Middle frontal gyrus (tissue), 1 donor: Measurements from ENCODE around the gene PTPRA.
"Not testable (repeated sequence)": the region's sequence is repeated elsewhere in the genome, so short reads cannot be mapped to it uniquely, and the experiment has no call there.

Experiments used
- DNase-seq: peaks from one replicate; pipeline ENCODE4 v3.0.0-alpha.2; 2015; ENCODE audit warnings: low spot score; ENCODE audit errors: extremely low spot score

The PTPRA gene

DNA sequence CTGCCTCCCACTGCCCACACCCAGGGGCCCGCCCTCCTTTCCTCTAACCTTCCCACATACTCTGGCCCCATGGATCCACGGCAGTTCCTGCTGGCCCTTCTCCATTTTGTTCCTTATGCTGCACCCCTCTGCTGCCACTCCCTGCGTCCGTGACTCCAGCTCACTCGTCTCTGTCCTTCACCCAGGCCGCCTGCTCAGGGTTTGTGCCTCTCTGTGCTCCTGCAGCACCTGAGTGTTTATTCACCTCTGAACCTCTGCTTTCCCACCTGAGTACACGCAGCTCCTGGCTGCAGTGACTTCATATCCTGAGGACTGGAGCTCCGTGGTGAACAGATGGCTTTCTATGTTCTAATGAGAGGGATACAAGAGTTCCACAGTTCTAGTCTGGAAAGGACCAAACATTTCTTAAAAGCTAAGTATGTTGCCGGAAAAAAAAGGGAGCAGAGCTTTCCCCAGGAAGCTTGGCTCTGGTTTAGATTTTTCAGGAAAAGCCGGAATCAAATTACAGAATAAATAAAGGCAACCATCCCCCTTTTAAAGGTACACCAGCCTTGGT is 168.7 kb downstream of the PTPRA start:
- peak; percentile 3 for DNase-seq

DNA sequence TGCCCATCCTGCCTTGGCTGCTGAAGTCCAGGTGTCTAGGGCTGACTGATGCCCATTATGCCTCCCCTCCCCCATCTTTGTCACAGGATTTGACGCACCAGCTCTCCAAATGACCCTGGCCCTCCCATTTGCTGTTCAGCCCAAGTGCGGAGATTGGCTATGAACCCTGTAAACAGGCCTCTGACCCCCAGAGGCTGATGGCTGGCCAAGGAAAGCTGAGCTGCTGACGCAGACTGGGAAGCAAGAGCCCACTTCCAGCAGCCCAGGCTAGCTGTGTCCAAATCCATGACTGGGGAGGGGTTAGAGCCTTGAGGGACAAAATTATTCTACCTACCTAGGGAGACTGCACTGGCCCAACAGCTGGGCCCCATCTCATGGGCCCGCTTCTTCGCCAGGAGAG is 169.3 kb downstream of the PTPRA start:
- no peak for DNase-seq

DNA sequence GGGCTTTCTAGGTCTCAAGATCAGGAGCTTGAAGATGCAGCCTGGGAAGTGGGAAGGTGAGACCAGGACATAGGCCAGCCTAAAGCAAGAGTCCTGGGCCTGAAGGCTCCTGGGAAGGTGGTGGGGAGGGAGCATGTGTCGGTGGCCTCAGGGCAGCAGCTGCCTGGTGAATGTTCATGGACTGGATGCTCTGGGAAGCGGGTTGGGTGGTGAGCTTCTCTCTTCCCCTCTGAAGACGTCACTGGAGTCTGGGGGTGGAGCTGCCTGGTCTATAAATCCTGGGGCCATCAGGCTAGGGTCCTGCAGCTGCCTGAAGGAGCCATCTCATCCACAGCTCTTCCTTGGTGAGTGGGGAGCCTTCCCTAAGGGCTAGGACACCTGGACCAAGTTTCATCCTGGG is 170.0 kb downstream of the PTPRA start, which contains the start of gene GNRH2:
GNRH2 (plus strand) TSS at position 301 of the 400 bp plus-strand sequence. CDS start 793 bp downstream, outside the sequence.
- no peak for DNase-seq

DNA sequence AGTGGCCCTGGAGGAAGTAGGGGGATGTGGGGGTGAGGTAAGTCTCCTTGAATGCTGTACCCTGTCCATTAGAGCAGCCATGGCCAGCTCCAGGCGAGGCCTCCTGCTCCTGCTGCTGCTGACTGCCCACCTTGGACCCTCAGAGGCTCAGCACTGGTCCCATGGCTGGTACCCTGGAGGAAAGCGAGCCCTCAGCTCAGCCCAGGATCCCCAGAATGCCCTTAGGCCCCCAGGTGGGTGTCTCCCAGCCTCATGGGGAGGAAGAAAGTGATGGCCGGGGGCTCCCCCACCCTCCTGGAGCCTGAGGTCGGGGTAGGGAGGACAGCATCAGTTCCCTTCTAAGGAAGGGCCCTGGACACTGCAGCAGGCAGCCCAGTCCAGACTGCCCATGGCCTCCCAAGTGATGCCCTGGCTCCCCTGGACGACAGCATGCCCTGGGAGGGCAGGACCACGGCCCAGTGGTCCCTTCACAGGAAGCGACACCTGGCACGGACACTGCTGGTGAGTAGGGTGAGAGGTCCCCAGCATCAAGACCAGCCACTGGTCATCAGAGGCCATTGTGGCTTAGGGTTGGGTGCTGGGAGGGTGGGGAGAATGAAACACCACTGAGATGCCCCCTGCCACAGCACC is 171.2 kb downstream of the PTPRA start:
- no peak for DNase-seq

DNA sequence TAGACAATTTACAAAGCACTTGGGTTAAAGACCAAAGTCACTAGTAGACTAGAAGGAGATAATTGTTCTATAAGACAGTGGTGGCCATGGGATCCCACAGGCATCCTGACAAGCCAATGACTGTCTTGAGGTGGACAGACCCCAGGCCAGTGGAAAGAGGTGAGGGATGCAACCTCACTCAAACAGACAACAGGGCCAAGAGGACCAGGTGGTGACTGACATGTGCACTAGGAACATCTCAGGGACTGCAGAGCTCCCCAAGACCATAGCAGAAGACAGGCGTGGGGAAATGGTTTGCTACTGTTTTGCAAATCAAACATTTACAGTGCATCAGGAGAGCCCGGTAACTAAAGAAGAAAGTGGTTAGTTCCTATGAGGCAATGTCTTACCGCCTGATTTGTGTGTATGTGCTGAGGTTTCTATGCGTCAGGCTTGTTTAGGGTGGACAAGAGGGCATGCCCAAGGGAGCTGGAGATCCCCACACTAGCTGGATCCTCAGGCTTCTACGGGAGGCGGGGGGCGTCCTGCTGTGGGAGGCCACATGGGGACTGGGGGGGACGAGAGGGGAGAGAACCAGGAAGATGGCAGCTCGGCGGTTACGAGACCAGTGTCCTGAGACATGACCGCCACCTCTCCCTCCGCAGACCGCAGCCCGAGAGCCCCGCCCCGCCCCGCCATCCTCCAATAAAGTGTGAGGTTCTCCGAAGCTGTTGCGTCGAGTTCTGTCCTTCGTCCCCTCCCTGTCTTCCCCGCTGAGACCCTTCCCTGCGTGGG is 171.9 kb downstream of the PTPRA start:
- peak; percentile 34 for DNase-seq

DNA sequence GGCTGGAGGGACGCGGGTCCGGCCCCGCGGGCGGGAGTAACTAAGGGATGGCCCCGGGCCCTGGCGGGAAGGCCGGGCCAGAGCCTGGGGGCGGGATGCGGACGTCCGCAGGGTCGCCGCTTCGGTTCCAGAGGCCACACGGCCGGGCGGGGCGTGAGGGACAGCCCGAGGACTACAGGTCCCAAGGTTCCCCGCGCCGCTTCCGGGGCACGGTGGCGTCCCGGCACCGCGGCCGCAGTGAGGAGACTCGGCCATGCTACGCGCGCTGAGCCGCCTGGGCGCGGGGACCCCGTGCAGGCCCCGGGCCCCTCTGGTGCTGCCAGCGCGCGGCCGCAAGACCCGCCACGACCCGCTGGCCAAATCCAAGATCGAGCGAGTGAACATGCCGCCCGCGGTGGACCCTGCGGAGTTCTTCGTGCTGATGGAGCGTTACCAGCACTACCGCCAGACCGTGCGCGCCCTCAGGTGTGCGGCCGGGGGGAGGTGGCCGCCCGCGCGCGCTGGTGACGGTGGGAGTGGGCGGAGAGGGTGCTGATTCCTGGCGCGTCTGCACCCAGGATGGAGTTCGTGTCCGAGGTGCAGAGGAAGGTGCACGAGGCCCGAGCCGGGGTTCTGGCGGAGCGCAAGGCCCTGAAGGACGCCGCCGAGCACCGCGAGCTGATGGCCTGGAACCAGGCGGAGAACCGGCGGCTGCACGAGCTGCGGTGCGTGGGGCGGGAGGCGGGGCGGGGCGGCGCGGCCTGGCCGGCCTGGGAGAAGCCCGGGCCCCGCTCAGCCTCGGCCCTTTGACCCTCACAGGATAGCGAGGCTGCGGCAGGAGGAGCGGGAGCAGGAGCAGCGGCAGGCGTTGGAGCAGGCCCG is 172.8 kb downstream of the PTPRA start, which contains the start of gene MRPS26:
MRPS26 (plus strand) TSS at position 237 of the 861 bp plus-strand sequence; CDS start at position 254, 17 bp downstream.
- peak; percentile 79 for DNase-seq

DNA sequence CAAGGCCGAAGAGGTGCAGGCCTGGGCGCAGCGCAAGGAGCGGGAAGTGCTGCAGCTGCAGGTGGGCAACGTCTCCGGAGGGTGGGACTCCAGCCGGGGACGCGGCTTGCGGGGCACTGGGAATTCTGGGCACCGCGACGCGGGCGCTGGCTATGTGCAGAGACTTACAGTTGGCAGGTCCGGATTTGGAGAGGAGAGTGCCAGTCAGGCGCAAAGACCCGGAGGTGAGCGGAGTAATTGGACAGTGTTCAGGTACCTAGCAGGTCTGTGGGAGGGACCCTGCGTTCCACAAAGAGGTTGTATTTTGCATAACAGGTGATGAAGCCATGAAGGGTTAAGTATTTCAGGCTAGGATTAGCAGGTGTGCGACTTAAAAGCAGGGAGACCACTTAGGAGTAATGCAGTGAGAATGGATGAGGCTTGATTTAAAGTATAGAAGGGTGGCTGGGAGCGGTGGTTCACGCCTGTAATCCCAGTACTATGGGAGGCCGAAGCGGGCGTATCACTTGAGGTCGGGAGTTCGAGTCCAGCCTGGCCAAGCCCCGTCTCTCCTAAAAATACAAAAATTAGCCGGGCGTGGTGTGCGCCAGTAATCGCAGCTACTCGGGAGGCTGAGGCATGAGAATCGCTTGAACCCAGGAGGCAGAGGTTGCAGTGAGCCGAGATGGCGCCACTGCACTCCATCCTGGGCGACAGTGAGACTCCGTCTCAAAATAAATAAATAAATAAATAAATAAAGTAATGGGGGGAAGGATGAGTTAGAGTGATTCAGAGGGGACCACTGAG is 173.6 kb downstream of the PTPRA start:
- no peak for DNase-seq

DNA sequence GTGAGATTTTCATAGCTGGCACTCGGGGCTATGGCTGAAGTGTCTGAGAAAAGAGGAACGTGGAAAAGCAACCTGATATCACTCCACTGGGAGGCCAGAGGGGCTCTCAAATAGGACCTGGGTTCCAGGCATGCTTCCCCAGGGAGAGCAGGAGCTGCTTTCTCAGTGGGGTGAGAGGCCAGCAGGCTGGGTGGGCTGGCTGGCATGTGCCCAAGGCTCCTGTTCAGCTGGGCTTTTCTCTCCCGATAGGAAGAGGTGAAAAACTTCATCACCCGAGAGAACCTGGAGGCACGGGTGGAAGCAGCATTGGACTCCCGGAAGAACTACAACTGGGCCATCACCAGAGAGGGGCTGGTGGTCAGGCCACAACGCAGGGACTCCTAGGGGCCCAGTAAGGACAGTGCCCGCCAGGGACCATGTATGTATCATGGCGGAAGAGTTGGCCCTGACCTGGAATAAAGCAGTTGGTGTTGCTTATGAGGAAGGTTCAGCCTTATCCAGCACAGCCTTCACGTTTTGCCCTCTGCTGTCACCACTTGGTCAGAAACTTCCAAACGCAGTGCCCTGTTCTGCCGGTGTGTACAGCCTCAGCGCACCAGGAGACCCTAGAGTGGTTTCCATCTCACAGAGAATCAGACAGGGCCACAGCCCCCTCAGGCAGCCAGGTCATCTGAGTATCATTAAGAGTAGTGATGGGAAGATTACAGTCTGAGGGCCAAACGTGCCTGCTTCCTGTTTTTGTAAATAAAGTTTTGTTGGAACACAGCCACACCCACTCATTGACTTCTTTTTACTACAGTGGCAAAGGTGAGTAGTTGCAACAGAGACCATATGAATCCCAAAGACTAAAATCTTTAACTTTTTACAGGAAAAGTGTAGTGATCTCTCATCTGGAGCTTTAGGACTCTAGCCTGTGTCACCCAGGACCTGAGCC is 174.5 kb downstream of the PTPRA start:
- no peak for DNase-seq

DNA sequence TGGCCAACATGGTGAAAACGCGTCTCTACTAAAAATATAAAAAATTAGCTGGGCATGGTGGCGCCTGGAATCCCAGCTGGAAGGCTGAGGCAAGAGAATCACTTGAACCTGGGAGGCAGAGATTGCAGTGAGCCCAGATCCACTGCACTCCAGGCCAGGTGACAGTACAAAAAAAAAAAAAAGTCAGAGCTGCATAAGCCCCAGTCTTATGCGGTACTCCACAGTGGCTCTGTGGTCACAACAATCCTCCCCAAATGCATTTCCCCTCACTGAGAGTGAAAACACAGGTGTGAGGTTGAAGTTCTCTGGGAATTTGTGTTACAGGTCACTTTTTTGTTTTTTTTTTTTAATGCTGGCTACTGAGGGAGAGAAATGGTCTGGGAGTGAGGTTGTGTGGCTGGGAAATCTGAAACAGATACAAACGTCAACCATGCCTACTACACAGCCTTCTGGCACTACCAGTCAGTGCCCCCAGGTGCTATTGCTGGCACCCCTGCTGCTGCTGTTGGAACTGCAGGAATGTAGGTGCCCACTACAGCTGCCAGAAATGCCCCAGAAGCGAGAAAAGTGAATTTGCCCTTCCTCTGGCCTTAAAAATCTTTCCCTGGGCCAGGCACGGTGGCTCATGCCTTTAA is 178.2 kb downstream of the PTPRA start:
- no peak for DNase-seq

DNA sequence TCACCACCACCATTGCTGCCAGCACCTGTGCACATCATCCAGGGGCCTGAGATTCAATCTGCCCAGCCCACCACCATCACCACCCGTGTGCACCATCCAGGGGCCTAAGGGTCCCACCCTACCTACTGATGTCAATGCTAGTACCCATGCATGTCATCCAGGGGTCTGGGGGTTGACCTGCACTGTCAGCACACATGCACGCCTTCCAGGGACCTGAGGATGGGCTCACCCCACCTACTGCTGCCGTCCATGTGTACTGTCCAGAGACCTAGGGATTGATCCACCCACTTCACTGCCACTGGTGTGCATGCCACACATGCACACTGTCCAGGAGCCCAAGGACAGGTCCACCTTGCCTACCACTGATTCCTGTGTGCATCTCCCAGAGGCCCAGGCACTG is 186.2 kb downstream of the PTPRA start:
- no peak for DNase-seq

DNA sequence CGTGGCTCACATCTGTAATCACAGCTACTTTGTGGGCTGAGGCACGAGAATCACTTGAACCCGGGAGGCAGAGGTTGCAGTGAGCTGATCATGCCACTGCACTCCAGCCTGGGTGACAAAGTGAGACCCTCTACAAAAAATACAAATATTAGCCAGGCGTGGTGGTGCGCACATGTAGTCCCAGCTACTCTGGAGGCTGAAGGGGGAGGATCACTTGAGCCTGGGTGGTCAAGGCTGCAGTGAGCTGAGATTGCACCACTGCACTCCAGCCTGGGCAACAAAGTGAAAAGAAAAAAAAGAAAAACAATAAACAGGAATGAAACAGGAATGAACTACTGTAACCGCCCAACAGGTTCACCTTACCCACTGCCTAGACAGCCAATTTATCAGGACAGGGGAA is 190.8 kb downstream of the PTPRA start:
- DNase-seq: not testable (repeated sequence)

DNA sequence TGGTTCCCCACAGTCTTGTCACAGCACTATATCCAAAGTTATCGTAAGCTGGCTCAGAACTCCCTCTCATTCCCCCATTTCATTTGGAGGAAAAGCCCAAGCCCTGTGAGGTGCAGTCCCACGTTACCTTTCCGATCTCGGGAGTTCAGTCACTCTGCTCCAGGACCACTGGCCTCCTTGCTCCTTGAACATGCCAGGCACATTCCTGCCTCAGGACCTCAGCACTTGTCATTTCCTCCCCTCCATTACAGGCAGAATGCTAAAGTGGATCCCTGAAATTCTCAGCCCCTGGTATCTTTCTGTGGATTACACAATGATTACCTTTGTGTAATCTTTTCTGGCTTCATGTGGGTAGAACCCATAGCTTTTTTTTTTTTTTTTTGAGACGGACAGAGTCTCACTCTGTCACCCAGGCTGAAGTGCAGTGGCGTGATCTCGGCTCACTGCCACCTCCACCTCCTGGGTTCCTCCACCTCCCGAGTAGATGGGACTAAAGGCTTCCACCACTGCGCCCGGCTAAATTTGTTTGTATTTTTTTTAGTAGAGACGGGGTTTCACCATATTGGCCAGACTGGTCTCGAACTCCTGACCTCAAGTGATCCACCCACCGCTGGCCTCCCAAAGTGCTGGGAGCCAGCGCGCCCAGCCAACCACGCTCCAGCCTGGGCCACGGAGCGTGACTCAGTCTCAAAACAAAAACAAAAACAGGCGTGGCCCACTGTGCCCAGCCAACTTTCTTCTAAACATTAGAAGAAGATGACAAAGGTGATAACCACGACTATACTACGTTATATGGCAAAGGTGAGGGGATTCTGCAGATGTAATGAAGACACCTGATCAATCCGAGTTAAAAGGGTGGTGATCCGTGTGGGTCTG is 194.1 kb downstream of the PTPRA start:
- no peak for DNase-seq

DNA sequence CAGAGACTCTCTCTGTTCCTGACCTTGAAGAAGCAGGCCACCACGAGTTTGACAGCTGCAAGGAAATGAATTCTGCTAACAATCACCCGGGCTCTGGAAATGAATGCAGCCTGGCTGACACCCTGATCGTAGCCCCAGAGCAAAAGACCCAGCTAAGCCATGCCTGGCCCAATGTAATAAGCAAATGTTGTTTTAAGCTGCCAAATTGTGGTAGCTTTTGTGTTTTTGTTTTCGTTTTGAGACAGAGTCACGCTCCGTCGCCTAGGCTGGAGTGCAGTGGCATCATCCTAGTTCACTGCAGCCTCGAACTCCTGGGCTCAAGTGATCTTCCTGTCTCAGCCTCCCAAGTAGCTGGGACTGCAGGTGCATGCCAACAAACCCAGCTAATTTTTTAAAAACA is 194.8 kb downstream of the PTPRA start:
- DNase-seq: no peak

DNA sequence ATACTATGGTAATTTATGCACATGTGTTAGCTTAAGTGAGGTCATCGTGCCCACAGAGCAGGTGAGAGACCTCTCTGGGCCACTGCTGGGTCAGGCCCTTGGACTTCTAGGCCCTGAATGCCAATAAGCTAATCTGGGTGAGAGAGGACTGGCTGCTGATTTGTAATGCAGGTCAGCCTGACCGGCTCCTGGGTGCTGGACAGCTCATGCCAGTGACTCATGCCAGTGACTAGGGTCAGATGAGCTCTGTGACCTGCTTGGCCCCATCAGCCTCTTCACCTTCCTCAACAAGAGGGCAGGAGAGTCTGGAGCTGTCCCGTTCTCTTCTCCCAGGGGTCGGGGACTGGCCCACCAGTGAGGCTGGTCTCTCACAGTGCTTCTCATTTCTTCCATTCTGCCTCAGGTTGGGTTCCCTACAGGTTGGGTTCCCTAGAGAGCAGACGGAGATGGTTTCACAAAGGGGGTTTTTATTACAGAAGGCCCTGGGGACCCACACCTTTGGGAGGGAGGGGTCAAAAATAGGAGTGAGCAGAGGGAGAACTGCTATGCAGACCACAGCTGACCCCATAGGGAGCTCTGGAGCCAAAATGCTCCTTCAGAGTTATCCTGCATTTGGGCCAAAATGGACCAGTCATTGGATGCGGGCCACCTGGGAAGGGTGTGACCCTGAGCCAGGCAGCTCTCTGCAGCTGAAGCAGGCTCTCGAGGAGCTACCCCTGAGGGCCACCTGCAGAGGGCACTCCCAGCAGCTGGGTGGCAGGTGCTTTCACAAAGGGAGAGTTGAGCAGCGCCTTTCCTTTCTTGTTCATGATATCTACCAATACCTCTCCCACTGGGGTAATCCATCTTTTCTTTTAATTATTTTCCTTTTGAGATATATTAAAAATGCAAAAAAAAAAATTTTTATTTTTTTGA is 196.0 kb downstream of the PTPRA start:
- DNase-seq: no peak

DNA sequence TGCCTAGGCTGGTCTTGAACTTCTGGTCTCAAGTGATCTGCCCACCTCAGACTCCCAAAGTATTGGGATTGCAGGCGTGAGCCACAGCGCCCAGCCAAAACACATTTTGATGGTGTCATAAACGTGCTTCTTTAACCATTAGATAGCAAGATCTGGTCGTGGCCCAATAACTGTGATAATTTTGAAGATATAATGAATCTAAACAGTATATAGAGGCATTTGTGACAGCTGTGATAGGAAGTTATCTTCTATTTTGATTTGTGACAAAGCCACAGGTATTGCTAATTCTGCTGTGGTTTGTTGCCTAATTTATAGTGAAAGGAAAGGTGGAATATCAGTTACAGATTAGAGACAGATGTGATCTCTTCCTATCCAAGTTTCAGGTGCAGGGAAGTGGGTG is 197.4 kb downstream of the PTPRA start:
- DNase-seq: no peak

DNA sequence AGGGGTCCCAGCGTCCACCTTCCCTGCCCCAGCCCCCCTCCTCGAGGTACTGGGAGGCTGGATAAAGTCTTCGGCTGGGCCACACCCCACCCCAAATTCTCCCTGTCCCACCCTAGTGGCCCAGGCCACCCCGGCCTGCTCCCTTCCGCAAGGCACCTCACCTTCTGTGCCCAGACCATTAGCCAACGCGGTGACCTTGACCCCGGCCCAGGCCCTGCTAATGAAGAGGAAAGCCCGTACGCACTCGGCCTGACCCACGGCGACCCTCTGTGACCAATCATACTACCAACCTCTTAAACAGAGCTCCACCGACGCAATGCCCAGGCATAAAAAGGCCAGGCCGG is 198.0 kb downstream of the PTPRA start:
- DNase-seq: no peak
